ENCODE data around the gene SCUBE2.

The SCUBE2 gene

GRCh38 chr11:9092853-9093778, 1.7 kb upstream of the SCUBE2 start:
- TF ChIP-seq, protein P1, sequence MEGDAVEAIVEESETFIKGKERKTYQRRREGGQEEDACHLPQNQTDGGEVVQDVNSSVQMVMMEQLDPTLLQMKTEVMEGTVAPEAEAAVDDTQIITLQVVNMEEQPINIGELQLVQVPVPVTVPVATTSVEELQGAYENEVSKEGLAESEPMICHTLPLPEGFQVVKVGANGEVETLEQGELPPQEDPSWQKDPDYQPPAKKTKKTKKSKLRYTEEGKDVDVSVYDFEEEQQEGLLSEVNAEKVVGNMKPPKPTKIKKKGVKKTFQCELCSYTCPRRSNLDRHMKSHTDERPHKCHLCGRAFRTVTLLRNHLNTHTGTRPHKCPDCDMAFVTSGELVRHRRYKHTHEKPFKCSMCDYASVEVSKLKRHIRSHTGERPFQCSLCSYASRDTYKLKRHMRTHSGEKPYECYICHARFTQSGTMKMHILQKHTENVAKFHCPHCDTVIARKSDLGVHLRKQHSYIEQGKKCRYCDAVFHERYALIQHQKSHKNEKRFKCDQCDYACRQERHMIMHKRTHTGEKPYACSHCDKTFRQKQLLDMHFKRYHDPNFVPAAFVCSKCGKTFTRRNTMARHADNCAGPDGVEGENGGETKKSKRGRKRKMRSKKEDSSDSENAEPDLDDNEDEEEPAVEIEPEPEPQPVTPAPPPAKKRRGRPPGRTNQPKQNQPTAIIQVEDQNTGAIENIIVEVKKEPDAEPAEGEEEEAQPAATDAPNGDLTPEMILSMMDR (conservative IDR thresholded peaks at IDR 0.05; ENCODE audit: low read depth, low read length), result peak; percentile 56
- H3K4me3 ChIP-seq (ENCODE audit: low read depth, low read length), result no peak overlapping the region
- DNase-seq (ENCODE audit: low read depth), result peak; percentile 17

GRCh38 chr11:9092072-9092471, 673 bp upstream of the SCUBE2 start:
- TF ChIP-seq, protein P1 (conservative IDR thresholded peaks at IDR 0.05; ENCODE audit: low read depth, low read length), result no peak
- DNase-seq (ENCODE audit: low read depth), result no peak
- no peak overlapping the region for H3K4me3 ChIP-seq (ENCODE audit: low read depth, low read length)

GRCh38 chr11:9090488-9091043, 833 bp downstream of the SCUBE2 start:
- H3K4me3 ChIP-seq (ENCODE audit: low read depth, low read length), result peak overlapping the region; percentile 53

GRCh38 chr11:9089636-9090035, 1.8 kb downstream of the SCUBE2 start:
- no peak overlapping the region for H3K4me3 ChIP-seq (ENCODE audit: low read depth, low read length)
- DNase-seq (ENCODE audit: low read depth), result no peak
- TF ChIP-seq, protein P1 (conservative IDR thresholded peaks at IDR 0.05; ENCODE audit: low read depth, low read length), result no peak

More at GRCh38 chr11:9090488-9091043, 833 bp downstream of the SCUBE2 start:
- peak; percentile 37 for DNase-seq (ENCODE audit: low read depth)
- TF ChIP-seq, protein P1 (conservative IDR thresholded peaks at IDR 0.05; ENCODE audit: low read depth, low read length), result no peak

DNA sequence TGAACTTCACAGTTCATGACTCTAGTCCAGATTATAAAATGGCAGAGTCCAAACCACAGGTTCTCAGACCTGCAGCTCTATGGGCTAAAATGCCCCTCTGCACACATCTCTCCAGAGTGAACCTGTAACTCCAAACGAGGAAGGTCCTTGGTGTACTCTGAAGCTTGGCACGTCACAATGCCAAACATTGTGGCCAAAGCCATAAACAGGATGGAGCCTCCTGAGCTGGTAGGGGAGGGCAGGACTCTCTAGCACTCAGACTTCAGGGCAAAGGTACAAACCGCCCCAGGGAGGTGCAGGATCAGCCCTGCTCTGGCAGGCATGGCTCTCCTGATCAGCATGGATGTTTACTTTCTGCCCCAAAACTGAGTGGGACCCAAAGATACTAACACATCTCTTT, 2.3 kb downstream of the SCUBE2 start:
- no peak for DNase-seq (ENCODE audit: low read depth)
- no peak overlapping the region for H3K4me3 ChIP-seq (ENCODE audit: low read depth, low read length)
- TF ChIP-seq, protein P1 (conservative IDR thresholded peaks at IDR 0.05; ENCODE audit: low read depth, low read length), result no peak

- no peak overlapping the region for H3K4me3 ChIP-seq (ENCODE audit: low read depth, low read length)
- TF ChIP-seq, protein P1 (conservative IDR thresholded peaks at IDR 0.05; ENCODE audit: low read depth, low read length), result no peak
- DNase-seq (ENCODE audit: low read depth), result no peak
Observed at GRCh38 chr11:9082575-9082974, 8.8 kb downstream of the SCUBE2 start.
